Activated naive CD4-positive, alpha-beta T cell treated with anti-CD3 and anti-CD28 coated beads, Interleukin-2, amount 50 U/mL, for 72 hours (primary cell): ENCODE results near the gene ATP4B. TPM values are rescaled to one million over a fixed set of nuclear protein-coding genes. Genes with fewer than 3 reads are reported as not detected.
A peak's percentile ranks its signal among the peaks of the same experiment; 100 is the strongest.

ENCODE experiments used
- ATAC-seq, 2 donors: fragments of 150-1000 bp; cut with Tn5 transposase; 2 replicates each; pipeline ENCODE4 v1.10.0; 2021; ENCODE audit warnings: mild to moderate bottlenecking in 2 of 2, moderate library complexity in 2 of 2
- DNase-seq, 2 donors: peaks; one replicate each; pipeline ENCODE4 v3.0.0; 2021 to 2022; ENCODE audit warnings: low spot score in 2 of 2
- H3K27ac Mint-ChIP-seq, 2 donors: one replicate each; pipeline ENCODE4 v1.8.0; 2022; ENCODE audit warnings: mild to moderate bottlenecking in 2 of 2, mixed read lengths in 2 of 2
- H3K36me3 Mint-ChIP-seq, 2 donors: one replicate each; pipeline ENCODE4 v1.8.0; 2022; ENCODE audit warnings: mixed read lengths in 2 of 2
- H3K9me3 Mint-ChIP-seq, 2 donors: one replicate each; pipeline ENCODE4 v1.8.0; 2022; ENCODE audit warnings: mixed read lengths in 2 of 2
- total RNA-seq, 2 donors: library from RNA; stranded (reverse); gene quantifications; one replicate each; pipeline ENCODE4 v1.2.3, GENCODE V29; 2022

Gene ATP4B
- total RNA-seq, 2 donors from 2014 or later = not detected

- no peak for ATAC-seq
Observed at GRCh38 chr13:113607889-113608635, 49.9 kb downstream of the ATP4B start.

GRCh38 chr13:113607056-113607888, 50.7 kb downstream of the ATP4B start:
- H3K27ac Mint-ChIP-seq = peak overlapping the region; percentile 55 to 59
- H3K9me3 Mint-ChIP-seq = no peaks in the 10 kb centered on the region
- no peak for DNase-seq
- no peak for ATAC-seq
- peaks cover 0 to 11% of the 10 kb centered on the region in 2 donors for H3K36me3 Mint-ChIP-seq

More at GRCh38 chr13:113607889-113608635, 49.9 kb downstream of the ATP4B start:
- no peaks in the 10 kb centered on the region for H3K9me3 Mint-ChIP-seq
- H3K36me3 Mint-ChIP-seq = peaks cover 0 to 11% of the 10 kb centered on the region in 2 donors
- DNase-seq = no peak
- peak overlapping the region; percentile 55 to 59 for H3K27ac Mint-ChIP-seq

GRCh38 chr13:113605866-113606438, 52.0 kb downstream of the ATP4B start:
- H3K9me3 Mint-ChIP-seq = no peaks in the 10 kb centered on the region

GRCh38 chr13:113605461-113605860, 52.5 kb downstream of the ATP4B start:
- Mint-ChIP-seq H3K36me3 (no peaks in the 10 kb centered on the region), H3K9me3 (no peaks in the 10 kb centered on the region), H3K27ac (no peak overlapping the region)
- no peak for DNase-seq
- ATAC-seq = no peak

More at GRCh38 chr13:113605866-113606438, 52.0 kb downstream of the ATP4B start:
- Mint-ChIP-seq H3K27ac (no peak overlapping the region), H3K36me3 (peaks cover 0 to 3% of the 10 kb centered on the region in 2 donors)
- no peak for ATAC-seq
- DNase-seq = no peak

GRCh38 chr13:113604186-113604585, 53.8 kb downstream of the ATP4B start:
- ATAC-seq (peak; percentile 38 to 55), DNase-seq (no peak)
- H3K9me3 Mint-ChIP-seq = no peaks in the 10 kb centered on the region
- peaks cover 0 to 4% of the 10 kb centered on the region in 2 donors for H3K36me3 Mint-ChIP-seq
- H3K27ac Mint-ChIP-seq = no peak overlapping the region

- Mint-ChIP-seq H3K27ac (peak overlapping the region in 1 of 2 donors; percentile 5), H3K36me3 (peaks cover 8 to 11% of the 10 kb centered on the region in 2 donors), H3K9me3 (no peaks in the 10 kb centered on the region)
- DNase-seq (no peak), ATAC-seq (no peak)
Observed at GRCh38 chr13:113603116-113603710, 54.8 kb downstream of the ATP4B start.

- DNase-seq = no peak
- no peak for ATAC-seq
- Mint-ChIP-seq H3K9me3 (no peaks in the 10 kb centered on the region), H3K27ac (peak overlapping the region in 1 of 2 donors; percentile 41), H3K36me3 (peaks cover 11 to 15% of the 10 kb centered on the region in 2 donors)
Observed at GRCh38 chr13:113602291-113602988, 55.6 kb downstream of the ATP4B start.

- peak overlapping the region; percentile 37 to 41 for H3K27ac Mint-ChIP-seq
- peaks cover 18 to 19% of the 10 kb centered on the region in 2 donors for H3K36me3 Mint-ChIP-seq
- H3K9me3 Mint-ChIP-seq = no peaks in the 10 kb centered on the region
- no peak for DNase-seq
- ATAC-seq = no peak
Observed at GRCh38 chr13:113601166-113602070, 56.6 kb downstream of the ATP4B start.

GRCh38 chr13:113599391-113599790, 58.6 kb downstream of the ATP4B start:
- no peaks in the 10 kb centered on the region for H3K9me3 Mint-ChIP-seq
- H3K27ac Mint-ChIP-seq = no peak overlapping the region
- DNase-seq = no peak
- no peak for ATAC-seq
- peaks cover 24 to 36% of the 10 kb centered on the region in 2 donors for H3K36me3 Mint-ChIP-seq

Other genes with a start within 250 kb of the ATP4B start
- under 1 TPM in 1 of 2 donors, not detected in 1; 0.19 TPM for gene ADPRHL1, start 204.7 kb downstream of the ATP4B start, total RNA-seq
- gene DCUN1D2, start 167.5 kb downstream of the ATP4B start, total RNA-seq = 10 to 100 TPM; 18.9 to 36.5 TPM
- 100 to 1,000 TPM in 1 of 2 donors, 10 to 100 TPM in 1; 95.1 to 173 TPM for gene TFDP1, start 73.4 kb downstream of the ATP4B start, total RNA-seq
- gene GRK1, start 9.0 kb upstream of the ATP4B start, total RNA-seq = under 1 TPM in 1 of 2 donors, not detected in 1; 0.23 TPM
- gene TMEM255B, start 101.0 kb upstream of the ATP4B start, total RNA-seq = 1 to 10 TPM; 1.8 to 2.9 TPM
- gene GAS6, start 205.9 kb upstream of the ATP4B start, total RNA-seq = 1 to 10 TPM in 1 of 2 donors, under 1 TPM in 1; 0.45 to 1.2 TPM